SU-DHL-6 (cell line): ENCODE results near the gene TSLP.

Experiments
- EZH2phosphoT487 ChIP-seq: fragments of 200-600 bp; sonication (generic), shearing (Covaris generic); conservative IDR thresholded peaks from 2 replicates; pipeline ENCODE4 v1.6.1; 2018; ENCODE audit warnings: mild to moderate bottlenecking, antibody characterized with exemption, low read length, moderate library complexity, mixed read lengths
- TF ChIP-seq, protein P1 (sequence below): fragments of 200-600 bp; sonication (generic); IDR thresholded peaks from one replicate; pipeline ENCODE4 v1.5.1; 2017; ENCODE audit warnings: antibody characterized with exemption, mild to moderate bottlenecking, low read length, moderate library complexity; ENCODE audit not compliant: insufficient read depth, poor library complexity, severe bottlenecking

DNA sequence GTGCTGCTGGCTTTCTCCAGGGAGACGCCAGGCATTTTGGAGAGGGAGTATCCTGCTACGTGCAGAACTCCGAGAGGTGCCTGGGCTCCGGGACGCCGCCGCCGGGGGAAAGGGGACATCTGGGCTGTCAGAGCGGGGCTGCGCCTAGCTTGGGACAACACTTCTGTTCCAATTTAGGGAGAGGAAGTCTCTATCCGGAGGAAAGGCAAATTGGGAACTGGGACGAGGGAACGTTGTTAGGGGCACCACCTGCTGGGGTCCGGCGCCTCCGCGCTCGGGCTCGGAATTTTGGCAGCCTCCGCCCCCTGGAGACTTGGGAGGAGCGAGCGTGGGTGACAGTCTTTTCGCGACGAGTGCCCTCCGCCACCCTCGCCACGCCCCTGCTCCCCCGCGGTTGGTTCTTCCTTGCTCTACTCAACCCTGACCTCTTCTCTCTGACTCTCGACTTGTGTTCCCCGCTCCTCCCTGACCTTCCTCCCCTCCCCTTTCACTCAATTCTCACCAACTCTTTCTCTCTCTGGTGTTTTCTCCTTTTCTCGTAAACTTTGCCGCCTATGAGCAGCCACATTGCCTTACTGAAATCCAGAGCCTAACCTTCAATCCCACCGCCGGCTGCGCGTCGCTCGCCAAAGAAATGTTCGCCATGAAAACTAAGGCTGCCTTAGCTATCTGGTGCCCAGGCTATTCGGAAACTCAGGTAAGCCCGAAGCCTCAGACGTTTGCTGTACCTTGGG, 1.6 kb downstream of the TSLP start:
- TF ChIP-seq, protein P1, sequence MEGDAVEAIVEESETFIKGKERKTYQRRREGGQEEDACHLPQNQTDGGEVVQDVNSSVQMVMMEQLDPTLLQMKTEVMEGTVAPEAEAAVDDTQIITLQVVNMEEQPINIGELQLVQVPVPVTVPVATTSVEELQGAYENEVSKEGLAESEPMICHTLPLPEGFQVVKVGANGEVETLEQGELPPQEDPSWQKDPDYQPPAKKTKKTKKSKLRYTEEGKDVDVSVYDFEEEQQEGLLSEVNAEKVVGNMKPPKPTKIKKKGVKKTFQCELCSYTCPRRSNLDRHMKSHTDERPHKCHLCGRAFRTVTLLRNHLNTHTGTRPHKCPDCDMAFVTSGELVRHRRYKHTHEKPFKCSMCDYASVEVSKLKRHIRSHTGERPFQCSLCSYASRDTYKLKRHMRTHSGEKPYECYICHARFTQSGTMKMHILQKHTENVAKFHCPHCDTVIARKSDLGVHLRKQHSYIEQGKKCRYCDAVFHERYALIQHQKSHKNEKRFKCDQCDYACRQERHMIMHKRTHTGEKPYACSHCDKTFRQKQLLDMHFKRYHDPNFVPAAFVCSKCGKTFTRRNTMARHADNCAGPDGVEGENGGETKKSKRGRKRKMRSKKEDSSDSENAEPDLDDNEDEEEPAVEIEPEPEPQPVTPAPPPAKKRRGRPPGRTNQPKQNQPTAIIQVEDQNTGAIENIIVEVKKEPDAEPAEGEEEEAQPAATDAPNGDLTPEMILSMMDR, result no peak
- TF ChIP-seq EZH2phosphoT487, result no peak
